Left ventricle myocardium inferior (tissue), 1 donor: ENCODE measurements around the gene LRRN4CL. TPM values are rescaled to one million over a fixed set of nuclear protein-coding genes. Genes with fewer than 3 reads are reported as not detected.
A peak's percentile ranks its signal among the peaks of the same experiment; 100 is the strongest.
"Not testable (repeated sequence)": the region's sequence is repeated elsewhere in the genome, so short reads cannot be mapped to it uniquely, and the experiment has no call there.

Experiments used
- DNase-seq: peaks from one replicate; pipeline ENCODE4 v3.0.0-alpha.2; 2020
- H3K27ac ChIP-seq: fragments of 200-600 bp; replicated peaks from 2 replicates; pipeline ENCODE4 v1.8.0; 2021
- H3K27me3 ChIP-seq: fragments of 200-600 bp; 2 replicates; pipeline ENCODE4 v1.8.0; 2021; ENCODE audit warnings: low read depth
- H3K36me3 ChIP-seq: fragments of 200-600 bp; 2 replicates; pipeline ENCODE4 v1.8.0; 2021
- H3K4me1 ChIP-seq: fragments of 200-600 bp; 2 replicates; pipeline ENCODE4 v1.8.0; 2021
- H3K4me3 ChIP-seq: fragments of 200-600 bp; 2 replicates; pipeline ENCODE4 v1.8.0; 2021; ENCODE audit warnings: mild to moderate bottlenecking, moderate library complexity
- H3K9me3 ChIP-seq: fragments of 200-600 bp; replicated peaks from 2 replicates; pipeline ENCODE4 v1.8.0; 2021
- intact Hi-C: fragments of 100-400 bp; cut with micrococcal nuclease; formaldehyde crosslinking; loops from one replicate; pipeline ENCODE4 v1.11.0; 2022
- total RNA-seq: library from RNA; stranded (reverse); fragmentation: NEBNext Ultra II Directional; extraction: Animal tissue kit (Norgen Biotek cat#: 25700); gene quantifications from one replicate; pipeline ENCODE4 v1.2.1, GENCODE V29; 2021
- TF ChIP-seq, protein P1 (sequence below): fragments of 200-600 bp; IDR thresholded peaks from 2 replicates; pipeline ENCODE4 v1.8.0; 2021; ENCODE audit warnings: antibody characterized with exemption, mild to moderate bottlenecking, borderline replicate concordance
- donor health status: DM: no; HTN: yes; CAD: no; lungs with severe emphysema.

LRRN4CL gene
- total RNA-seq, 1 donor from 2014 or later = 2.7 TPM

GRCh38 chr11:62652161-62653006, 36.9 kb downstream of the LRRN4CL start:
- peaks cover 24% of the 10 kb centered on the region for H3K4me1 ChIP-seq
- H3K36me3 ChIP-seq = peaks cover 25% of the 10 kb centered on the region
- no peak for DNase-seq
- no peaks in the 10 kb centered on the region for H3K27me3 ChIP-seq
- H3K4me3 ChIP-seq = peak overlapping the region; percentile 86
- TF ChIP-seq, protein P1, sequence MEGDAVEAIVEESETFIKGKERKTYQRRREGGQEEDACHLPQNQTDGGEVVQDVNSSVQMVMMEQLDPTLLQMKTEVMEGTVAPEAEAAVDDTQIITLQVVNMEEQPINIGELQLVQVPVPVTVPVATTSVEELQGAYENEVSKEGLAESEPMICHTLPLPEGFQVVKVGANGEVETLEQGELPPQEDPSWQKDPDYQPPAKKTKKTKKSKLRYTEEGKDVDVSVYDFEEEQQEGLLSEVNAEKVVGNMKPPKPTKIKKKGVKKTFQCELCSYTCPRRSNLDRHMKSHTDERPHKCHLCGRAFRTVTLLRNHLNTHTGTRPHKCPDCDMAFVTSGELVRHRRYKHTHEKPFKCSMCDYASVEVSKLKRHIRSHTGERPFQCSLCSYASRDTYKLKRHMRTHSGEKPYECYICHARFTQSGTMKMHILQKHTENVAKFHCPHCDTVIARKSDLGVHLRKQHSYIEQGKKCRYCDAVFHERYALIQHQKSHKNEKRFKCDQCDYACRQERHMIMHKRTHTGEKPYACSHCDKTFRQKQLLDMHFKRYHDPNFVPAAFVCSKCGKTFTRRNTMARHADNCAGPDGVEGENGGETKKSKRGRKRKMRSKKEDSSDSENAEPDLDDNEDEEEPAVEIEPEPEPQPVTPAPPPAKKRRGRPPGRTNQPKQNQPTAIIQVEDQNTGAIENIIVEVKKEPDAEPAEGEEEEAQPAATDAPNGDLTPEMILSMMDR = no peak
- peak overlapping the region; percentile 92 for H3K27ac ChIP-seq
- no peaks in the 10 kb centered on the region for H3K9me3 ChIP-seq
- intact Hi-C loops = no loop called here

DNA sequence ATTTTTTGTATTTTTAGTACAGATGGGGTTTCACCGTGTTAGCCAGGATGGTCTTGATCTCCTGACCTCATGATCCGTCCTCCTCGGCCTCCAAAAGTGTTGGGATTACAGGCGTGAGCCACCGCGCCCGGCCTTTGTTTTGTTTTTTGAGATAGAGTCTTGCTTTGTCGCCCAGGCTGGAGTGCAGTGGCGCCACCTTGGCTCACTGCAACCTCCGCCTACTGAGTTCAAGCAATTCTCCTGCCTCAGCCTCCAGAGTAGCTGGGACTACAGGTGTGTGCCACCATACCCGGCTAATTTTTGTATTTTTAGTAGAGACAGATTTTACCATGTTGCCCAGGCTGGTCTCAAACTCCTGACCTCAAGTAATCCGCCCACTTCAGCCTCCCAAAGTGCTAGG, 39.0 kb downstream of the LRRN4CL start:
- Histone ChIP-seq H3K4me1 (peaks cover 43% of the 10 kb centered on the region), H3K36me3 (peaks cover 27% of the 10 kb centered on the region)
- intact Hi-C loops, H3K4me3 ChIP-seq, DNase-seq, H3K27me3 ChIP-seq, H3K27ac ChIP-seq, H3K9me3 ChIP-seq: not testable (repeated sequence)

GRCh38 chr11:62649486-62649885, 39.8 kb downstream of the LRRN4CL start:
- Histone ChIP-seq H3K4me3 (no peak overlapping the region), H3K27me3 (no peaks in the 10 kb centered on the region), H3K9me3 (no peaks in the 10 kb centered on the region), H3K4me1 (peaks cover 51% of the 10 kb centered on the region), H3K36me3 (peaks cover 29% of the 10 kb centered on the region), H3K27ac (no peak overlapping the region)
- TF ChIP-seq, protein P1 = no peak
- DNase-seq = no peak
- intact Hi-C loops = no loop called here

DNA sequence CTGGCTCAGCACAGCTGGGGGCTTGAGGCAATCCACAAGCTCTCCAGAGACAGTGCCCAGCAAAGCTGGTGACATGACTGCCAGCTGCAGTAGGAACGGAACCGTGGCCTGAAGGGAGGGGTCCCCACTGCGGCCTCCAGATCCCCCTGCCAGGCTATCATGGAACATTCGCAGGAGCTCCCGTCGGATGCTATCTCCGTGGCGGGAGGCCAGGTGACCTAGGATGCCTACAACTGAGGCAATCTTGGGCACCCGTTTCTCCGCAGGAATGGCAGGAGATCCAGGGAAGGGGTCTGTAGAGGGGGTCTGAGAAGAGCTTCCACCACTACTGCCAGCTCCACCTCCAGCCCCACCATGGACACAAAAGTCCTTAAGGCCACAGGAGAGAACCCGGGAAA, 40.4 kb downstream of the LRRN4CL start:
- Histone ChIP-seq H3K27me3 (no peaks in the 10 kb centered on the region), H3K4me1 (peaks cover 56% of the 10 kb centered on the region), H3K36me3 (peaks cover 34% of the 10 kb centered on the region), H3K27ac (no peak overlapping the region), H3K4me3 (no peak overlapping the region), H3K9me3 (no peaks in the 10 kb centered on the region)
- no peak for DNase-seq
- intact Hi-C loops = no loop called here
- TF ChIP-seq, protein P1 = no peak

GRCh38 chr11:62648185-62648966, 41.0 kb downstream of the LRRN4CL start:
- peaks cover 40% of the 10 kb centered on the region for H3K36me3 ChIP-seq
- no peak for DNase-seq
- intact Hi-C loops = no loop called here
- TF ChIP-seq, protein P1 = no peak
- H3K4me1 ChIP-seq = peaks cover 60% of the 10 kb centered on the region
- no peaks in the 10 kb centered on the region for H3K9me3 ChIP-seq
- no peak overlapping the region for H3K27ac ChIP-seq
- H3K27me3 ChIP-seq = no peaks in the 10 kb centered on the region
- H3K4me3 ChIP-seq = no peak overlapping the region
